ENCODE measurements around the gene IQCK.

Gene IQCK

GRCh38 chr16:19749571-19750080 is 31.6 kb downstream of the IQCK start:
- no peaks in the 10 kb centered on the region for H3K4me1 ChIP-seq (ENCODE audit: control insufficient read depth in 1 of 2, insufficient read depth in 2 of 2, low read length in 2 of 2)
- no peak overlapping the region for H3K4me3 ChIP-seq (ENCODE audit: low read depth in 1 of 2, low read length in 2 of 2)
- H3K36me3 ChIP-seq (ENCODE audit: control insufficient read depth in 1 of 2, insufficient read depth in 2 of 2, low read length in 2 of 2) = no peaks in the 10 kb centered on the region
- H3K27me3 ChIP-seq (ENCODE audit: low read depth, low read length) = no peaks in the 10 kb centered on the region
- no peak overlapping the region for H3K27ac ChIP-seq (ENCODE audit: low read length)
- no peaks in the 10 kb centered on the region for H3K9me3 ChIP-seq (ENCODE audit: control insufficient read depth in 1 of 2, low read length in 2 of 2)

- no peaks in the 10 kb centered on the region for H3K9me3 ChIP-seq (ENCODE audit: control insufficient read depth in 1 of 2, low read length in 2 of 2)
- H3K27ac ChIP-seq (ENCODE audit: low read length) = no peak overlapping the region
- no peak overlapping the region for H3K4me3 ChIP-seq (ENCODE audit: low read depth in 1 of 2, low read length in 2 of 2)
- no peaks in the 10 kb centered on the region for H3K4me1 ChIP-seq (ENCODE audit: control insufficient read depth in 1 of 2, insufficient read depth in 2 of 2, low read length in 2 of 2)
- no peaks in the 10 kb centered on the region for H3K27me3 ChIP-seq (ENCODE audit: low read depth, low read length)
- no peaks in the 10 kb centered on the region for H3K36me3 ChIP-seq (ENCODE audit: control insufficient read depth in 1 of 2, insufficient read depth in 2 of 2, low read length in 2 of 2)
Measured at GRCh38 chr16:19751478-19752385, 33.7 kb downstream of the IQCK start.

GRCh38 chr16:19753815-19754643 is 36.0 kb downstream of the IQCK start:
- Histone ChIP-seq H3K9me3 (ENCODE audit: control insufficient read depth in 1 of 2, low read length in 2 of 2) (no peaks in the 10 kb centered on the region), H3K27ac (ENCODE audit: low read length) (peak overlapping the region; percentile 11), H3K4me3 (ENCODE audit: low read depth in 1 of 2, low read length in 2 of 2) (no peak overlapping the region), H3K36me3 (ENCODE audit: control insufficient read depth in 1 of 2, insufficient read depth in 2 of 2, low read length in 2 of 2) (no peaks in the 10 kb centered on the region), H3K4me1 (ENCODE audit: control insufficient read depth in 1 of 2, insufficient read depth in 2 of 2, low read length in 2 of 2) (peaks cover 0 to 11% of the 10 kb centered on the region in 2 donors), H3K27me3 (ENCODE audit: low read depth, low read length) (no peaks in the 10 kb centered on the region)

GRCh38 chr16:19754644-19755036 is 36.6 kb downstream of the IQCK start:
- H3K4me3 ChIP-seq (ENCODE audit: low read depth in 1 of 2, low read length in 2 of 2) = no peak overlapping the region
- H3K27me3 ChIP-seq (ENCODE audit: low read depth, low read length) = no peaks in the 10 kb centered on the region
- H3K4me1 ChIP-seq (ENCODE audit: control insufficient read depth in 1 of 2, insufficient read depth in 2 of 2, low read length in 2 of 2) = peaks cover 0 to 11% of the 10 kb centered on the region in 2 donors
- peak overlapping the region; percentile 11 for H3K27ac ChIP-seq (ENCODE audit: low read length)
- no peaks in the 10 kb centered on the region for H3K36me3 ChIP-seq (ENCODE audit: control insufficient read depth in 1 of 2, insufficient read depth in 2 of 2, low read length in 2 of 2)
- H3K9me3 ChIP-seq (ENCODE audit: control insufficient read depth in 1 of 2, low read length in 2 of 2) = no peaks in the 10 kb centered on the region

GRCh38 chr16:19755268-19755667 is 37.2 kb downstream of the IQCK start:
- H3K4me3 ChIP-seq (ENCODE audit: low read depth in 1 of 2, low read length in 2 of 2) = no peak overlapping the region
- no peaks in the 10 kb centered on the region for H3K36me3 ChIP-seq (ENCODE audit: control insufficient read depth in 1 of 2, insufficient read depth in 2 of 2, low read length in 2 of 2)
- H3K4me1 ChIP-seq (ENCODE audit: control insufficient read depth in 1 of 2, insufficient read depth in 2 of 2, low read length in 2 of 2) = peaks cover 0 to 11% of the 10 kb centered on the region in 2 donors
- no peaks in the 10 kb centered on the region for H3K9me3 ChIP-seq (ENCODE audit: control insufficient read depth in 1 of 2, low read length in 2 of 2)
- H3K27ac ChIP-seq (ENCODE audit: low read length) = no peak overlapping the region
- no peaks in the 10 kb centered on the region for H3K27me3 ChIP-seq (ENCODE audit: low read depth, low read length)

- Histone ChIP-seq H3K4me3 (ENCODE audit: low read depth in 1 of 2, low read length in 2 of 2) (no peak overlapping the region), H3K36me3 (ENCODE audit: control insufficient read depth in 1 of 2, insufficient read depth in 2 of 2, low read length in 2 of 2) (no peaks in the 10 kb centered on the region), H3K27ac (ENCODE audit: low read length) (no peak overlapping the region), H3K4me1 (ENCODE audit: control insufficient read depth in 1 of 2, insufficient read depth in 2 of 2, low read length in 2 of 2) (peaks cover 0 to 11% of the 10 kb centered on the region in 2 donors), H3K9me3 (ENCODE audit: control insufficient read depth in 1 of 2, low read length in 2 of 2) (no peaks in the 10 kb centered on the region), H3K27me3 (ENCODE audit: low read depth, low read length) (no peaks in the 10 kb centered on the region)
Measured at GRCh38 chr16:19757026-19757425, 39.0 kb downstream of the IQCK start.

- H3K27me3 ChIP-seq (ENCODE audit: low read depth, low read length) = no peaks in the 10 kb centered on the region
- peaks cover 0 to 11% of the 10 kb centered on the region in 2 donors for H3K4me1 ChIP-seq (ENCODE audit: control insufficient read depth in 1 of 2, insufficient read depth in 2 of 2, low read length in 2 of 2)
- H3K36me3 ChIP-seq (ENCODE audit: control insufficient read depth in 1 of 2, insufficient read depth in 2 of 2, low read length in 2 of 2) = no peaks in the 10 kb centered on the region
- H3K9me3 ChIP-seq (ENCODE audit: control insufficient read depth in 1 of 2, low read length in 2 of 2) = no peaks in the 10 kb centered on the region
- peak overlapping the region in 1 of 2 donors; percentile 14 for H3K4me3 ChIP-seq (ENCODE audit: low read depth in 1 of 2, low read length in 2 of 2)
- peak overlapping the region; percentile 16 for H3K27ac ChIP-seq (ENCODE audit: low read length)
Measured at GRCh38 chr16:19757762-19758595, 39.9 kb downstream of the IQCK start.

GRCh38 chr16:19760356-19761060 is 42.4 kb downstream of the IQCK start:
- peaks cover 0 to 11% of the 10 kb centered on the region in 2 donors for H3K4me1 ChIP-seq (ENCODE audit: control insufficient read depth in 1 of 2, insufficient read depth in 2 of 2, low read length in 2 of 2)
- no peaks in the 10 kb centered on the region for H3K9me3 ChIP-seq (ENCODE audit: control insufficient read depth in 1 of 2, low read length in 2 of 2)
- no peak overlapping the region for H3K27ac ChIP-seq (ENCODE audit: low read length)
- H3K4me3 ChIP-seq (ENCODE audit: low read depth in 1 of 2, low read length in 2 of 2) = no peak overlapping the region
- H3K36me3 ChIP-seq (ENCODE audit: control insufficient read depth in 1 of 2, insufficient read depth in 2 of 2, low read length in 2 of 2) = no peaks in the 10 kb centered on the region
- H3K27me3 ChIP-seq (ENCODE audit: low read depth, low read length) = no peaks in the 10 kb centered on the region

- H3K4me1 ChIP-seq (ENCODE audit: control insufficient read depth in 1 of 2, insufficient read depth in 2 of 2, low read length in 2 of 2) = peaks cover 0 to 7% of the 10 kb centered on the region in 2 donors
- peaks cover 0 to 6% of the 10 kb centered on the region in 2 donors for H3K36me3 ChIP-seq (ENCODE audit: control insufficient read depth in 1 of 2, insufficient read depth in 2 of 2, low read length in 2 of 2)
- no peak overlapping the region for H3K4me3 ChIP-seq (ENCODE audit: low read depth in 1 of 2, low read length in 2 of 2)
- no peaks in the 10 kb centered on the region for H3K27me3 ChIP-seq (ENCODE audit: low read depth, low read length)
- H3K27ac ChIP-seq (ENCODE audit: low read length) = no peak overlapping the region
- H3K9me3 ChIP-seq (ENCODE audit: control insufficient read depth in 1 of 2, low read length in 2 of 2) = no peaks in the 10 kb centered on the region
Measured at GRCh38 chr16:19765860-19766553, 47.9 kb downstream of the IQCK start.

- Histone ChIP-seq H3K27ac (ENCODE audit: low read length) (no peak overlapping the region), H3K4me1 (ENCODE audit: control insufficient read depth in 1 of 2, insufficient read depth in 2 of 2, low read length in 2 of 2) (peaks cover 0 to 7% of the 10 kb centered on the region in 2 donors), H3K4me3 (ENCODE audit: low read depth in 1 of 2, low read length in 2 of 2) (no peak overlapping the region), H3K36me3 (ENCODE audit: control insufficient read depth in 1 of 2, insufficient read depth in 2 of 2, low read length in 2 of 2) (peaks cover 0 to 6% of the 10 kb centered on the region in 2 donors), H3K9me3 (ENCODE audit: control insufficient read depth in 1 of 2, low read length in 2 of 2) (no peaks in the 10 kb centered on the region), H3K27me3 (ENCODE audit: low read depth, low read length) (no peaks in the 10 kb centered on the region)
Measured at GRCh38 chr16:19766554-19766884, 48.4 kb downstream of the IQCK start.

Measured in muscle layer of duodenum (tissue), 2 donors.